SHP77 treated with DMSO at 0.1 percent for 48 hours (cell line): ENCODE data around the gene TEPSIN.
A peak's percentile ranks its signal among the peaks of the same experiment; 100 is the strongest.
"Not testable (repeated sequence)": the region's sequence is repeated elsewhere in the genome, so short reads cannot be mapped to it uniquely, and the experiment has no call there.

Source experiments
- DNase-seq: peaks from one replicate; lab custom pipeline; 2025; lab: John Stamatoyannopoulos, UW

The TEPSIN gene

DNA sequence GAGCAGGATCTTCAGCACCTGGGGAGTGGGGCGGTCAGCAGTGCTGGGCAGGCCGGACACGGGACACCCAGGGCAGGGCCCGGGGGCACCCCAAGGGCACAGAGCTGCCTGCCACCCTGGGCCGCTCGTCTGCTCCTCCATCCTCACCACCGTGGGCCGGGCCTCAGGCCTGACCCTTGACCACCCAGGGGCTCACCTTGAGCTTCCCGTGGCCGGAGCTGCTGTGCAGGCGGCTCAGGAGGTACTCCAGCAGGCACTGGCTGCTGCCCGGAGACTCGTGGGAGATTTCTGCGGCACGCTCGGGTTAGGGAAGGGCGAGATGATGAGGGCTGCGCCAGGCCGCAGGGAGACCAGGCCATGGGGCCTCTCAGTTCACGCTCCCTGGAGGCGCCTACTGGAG, 2.1 kb downstream of the TEPSIN start:
- no peak for DNase-seq

DNA sequence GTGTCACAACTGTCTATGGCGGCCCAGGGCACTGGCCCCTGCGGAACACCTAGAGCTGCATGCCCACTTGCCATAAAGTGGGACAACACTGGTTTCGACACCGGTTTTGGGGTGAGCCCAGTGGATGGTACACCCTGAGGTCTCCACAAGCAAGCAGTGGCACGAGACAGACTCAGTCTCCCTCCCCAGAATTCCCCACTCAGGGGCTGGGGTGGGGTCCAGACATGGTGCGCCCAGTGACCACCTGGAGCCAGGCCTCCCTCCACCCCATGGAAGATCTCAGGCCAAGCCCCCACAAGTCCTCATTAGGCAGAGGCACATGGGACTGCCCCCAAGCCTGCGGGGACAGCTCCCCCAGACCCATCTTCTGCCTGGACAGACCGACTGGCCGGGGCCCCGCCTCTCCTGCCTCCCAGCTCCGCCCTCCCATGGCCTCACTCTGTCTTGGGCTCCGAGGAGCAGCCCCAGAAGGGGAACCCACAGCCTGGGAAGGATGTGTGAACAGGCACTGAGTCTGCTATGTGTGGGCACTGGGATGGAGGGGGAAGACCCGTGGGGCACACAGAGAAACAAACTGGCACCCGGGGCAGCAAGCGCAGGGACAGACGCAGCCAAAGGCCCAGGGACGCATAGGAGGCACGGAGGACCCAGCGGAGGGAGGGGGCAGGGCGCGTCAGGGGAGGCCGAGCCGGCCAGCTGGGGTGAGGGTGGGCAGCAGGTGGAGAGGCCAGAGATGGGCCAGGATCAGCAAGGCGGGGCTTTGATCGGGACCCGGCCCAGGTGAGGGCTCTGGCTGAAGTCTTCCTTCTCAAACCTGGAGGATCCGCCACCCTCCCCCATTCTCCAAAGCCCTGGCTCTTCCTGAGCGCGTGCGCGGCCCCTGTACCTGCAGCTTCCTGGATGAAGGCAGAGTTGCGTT, 2.8 kb downstream of the TEPSIN start:
- DNase-seq: no peak

DNA sequence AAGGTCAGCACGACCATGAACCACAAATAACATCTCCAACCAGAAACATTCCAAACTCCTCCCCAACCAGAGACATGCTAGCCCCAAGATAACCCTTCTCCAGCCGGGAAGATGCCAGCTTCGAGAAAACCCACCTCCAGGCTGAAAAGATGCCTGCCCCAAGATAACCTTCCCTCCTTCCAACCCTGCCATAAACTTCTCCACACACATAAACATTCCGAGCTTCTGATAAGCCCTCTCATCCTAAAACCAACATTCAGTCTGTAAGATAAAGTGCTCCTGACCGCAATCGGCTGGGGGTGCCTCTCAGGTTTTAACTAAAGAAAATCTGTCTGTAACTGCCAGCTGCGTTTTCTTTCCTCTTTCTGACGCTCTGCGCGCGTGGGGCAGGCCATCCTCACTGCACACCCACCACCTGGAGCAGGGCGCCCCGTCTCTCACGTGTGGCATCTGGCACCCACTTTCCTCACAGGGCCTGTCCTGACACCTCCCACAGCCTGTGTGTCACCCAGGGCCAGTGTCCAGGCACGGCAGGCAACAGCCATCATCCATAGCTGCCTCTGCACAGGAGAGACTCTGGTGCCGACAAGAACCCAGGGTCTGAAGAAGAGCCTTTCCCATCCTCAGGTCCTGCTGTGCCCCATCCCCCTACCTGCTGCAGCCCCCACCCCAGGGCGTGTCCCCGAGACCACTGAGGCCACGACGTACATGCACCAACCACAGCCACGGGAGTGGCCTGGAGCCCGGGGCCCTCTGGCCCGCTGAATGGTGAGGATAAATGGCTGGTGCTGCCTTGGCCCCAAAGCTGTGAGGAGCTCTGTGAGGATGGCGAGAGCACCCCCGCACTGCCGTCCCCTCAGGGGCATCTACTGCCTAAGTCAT, 3.7 kb downstream of the TEPSIN start:
- no peak for DNase-seq

- no peak for DNase-seq
Measured at GRCh38 chr17:81234506-81234855, 4.4 kb downstream of the TEPSIN start.

- DNase-seq: no peak
Measured at GRCh38 chr17:81233811-81234505, 4.9 kb downstream of the TEPSIN start.

- no peak for DNase-seq
Measured at GRCh38 chr17:81233316-81233715, 5.5 kb downstream of the TEPSIN start.

DNA sequence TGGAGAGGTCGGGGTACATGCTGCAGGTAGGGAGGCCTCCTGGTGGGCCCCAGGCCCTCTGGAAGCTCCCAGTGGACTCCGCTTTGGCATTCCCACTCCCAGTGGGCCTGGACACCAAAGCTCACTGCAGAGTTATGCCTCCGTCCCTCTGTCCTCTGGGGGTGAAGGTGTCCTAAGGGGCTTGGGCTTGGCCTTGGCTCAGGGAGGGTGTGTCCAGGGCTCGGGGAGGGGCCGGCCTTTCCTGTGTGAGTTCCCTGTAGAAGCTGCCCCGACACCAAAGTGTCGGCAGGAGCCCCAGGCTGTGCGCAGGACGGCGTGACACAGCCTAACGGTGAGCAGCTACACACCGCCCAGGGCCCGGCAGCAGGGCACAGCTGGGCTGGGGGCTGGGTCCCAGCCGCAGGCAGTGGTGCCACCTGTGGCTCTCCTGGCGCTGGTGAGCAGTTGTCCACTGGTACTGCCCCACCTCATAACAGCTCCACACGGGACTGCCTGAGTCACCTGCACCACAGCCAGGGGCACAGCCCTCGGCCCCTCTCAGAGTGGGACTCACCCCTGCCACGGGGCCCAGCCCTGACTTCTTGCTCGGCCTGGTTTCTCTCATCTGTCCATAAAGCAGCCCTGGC, 6.1 kb downstream of the TEPSIN start:
- no peak for DNase-seq

DNA sequence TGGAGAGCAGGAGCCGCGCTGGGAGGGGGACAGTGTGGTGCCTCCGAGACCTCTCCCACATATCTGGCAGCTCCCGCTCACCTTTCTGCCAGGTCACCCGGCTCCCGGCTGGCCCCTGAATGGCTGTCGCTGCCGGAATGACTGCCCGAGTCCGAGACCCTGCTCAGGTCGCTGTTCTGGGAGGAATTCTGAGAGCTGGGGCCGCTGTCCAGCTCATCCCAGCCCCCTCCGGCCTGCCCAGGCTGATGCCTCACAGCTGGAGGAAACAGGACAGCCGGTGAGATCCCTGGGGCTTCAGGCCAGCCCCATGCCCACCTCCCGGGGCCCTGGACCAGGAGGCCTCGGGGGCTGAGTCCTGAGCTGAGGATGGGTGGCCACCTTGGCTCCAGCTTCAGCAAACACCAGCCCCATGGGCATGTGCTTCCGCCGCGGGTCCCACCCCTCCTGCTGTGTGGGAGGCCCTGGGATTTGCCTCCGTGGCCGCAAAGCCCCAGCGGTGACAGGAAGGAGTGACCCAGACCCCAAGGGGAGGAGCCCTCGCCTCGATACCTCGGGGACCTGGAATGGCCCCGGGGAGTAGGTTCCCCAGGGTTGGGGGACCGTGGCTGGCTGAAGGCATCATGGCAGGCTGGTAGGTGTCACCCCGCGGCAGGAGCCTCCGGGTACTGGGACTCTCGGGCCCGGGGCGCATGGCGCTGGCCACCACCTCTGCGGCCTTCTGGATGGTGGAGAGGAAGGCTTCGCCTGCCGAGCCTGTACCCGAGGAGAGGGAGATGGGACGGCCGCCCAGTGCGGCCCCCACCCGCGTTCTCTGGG, 6.9 kb downstream of the TEPSIN start:
- no peak for DNase-seq

GRCh38 chr17:81231121-81231645, 7.7 kb downstream of the TEPSIN start:
- DNase-seq: no peak

DNA sequence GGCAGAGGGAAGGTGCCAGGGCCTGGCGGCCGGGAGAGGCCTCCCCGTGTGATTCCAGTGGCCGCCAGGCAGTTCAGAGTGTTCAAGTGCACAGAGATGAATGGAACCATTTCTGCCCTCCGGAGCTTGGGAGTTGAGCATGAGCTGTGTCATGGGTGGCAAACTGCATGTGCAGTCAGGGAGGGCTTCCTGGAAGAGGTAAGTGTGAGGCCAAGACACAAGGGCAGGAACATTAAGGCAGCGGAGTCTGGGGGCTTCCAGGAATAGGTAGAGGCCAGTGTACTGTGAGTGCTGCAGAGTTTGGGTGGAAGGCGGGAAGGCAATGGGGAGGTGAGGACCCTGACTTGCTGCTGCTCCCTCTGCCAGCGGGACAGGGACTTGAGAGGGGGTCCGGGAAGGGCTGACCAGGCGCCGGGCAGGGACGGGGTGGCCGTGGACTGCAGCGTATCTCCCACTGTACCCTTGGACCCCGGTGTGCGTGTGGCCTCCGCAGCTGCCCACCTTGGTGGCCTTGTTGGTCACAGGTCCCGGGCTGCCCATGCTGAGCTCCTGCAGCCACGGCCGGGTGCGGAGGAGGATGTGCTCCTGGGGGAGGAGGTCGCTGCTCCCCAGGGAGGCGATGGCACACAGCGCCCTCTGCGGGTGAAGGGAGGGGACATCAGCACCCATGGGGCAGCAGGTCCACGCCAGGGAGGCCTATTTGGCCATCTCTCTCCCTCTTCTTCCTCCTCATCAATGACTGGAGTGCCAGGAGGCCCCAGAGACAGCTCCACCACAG, 8.6 kb downstream of the TEPSIN start:
- DNase-seq: no peak

DNA sequence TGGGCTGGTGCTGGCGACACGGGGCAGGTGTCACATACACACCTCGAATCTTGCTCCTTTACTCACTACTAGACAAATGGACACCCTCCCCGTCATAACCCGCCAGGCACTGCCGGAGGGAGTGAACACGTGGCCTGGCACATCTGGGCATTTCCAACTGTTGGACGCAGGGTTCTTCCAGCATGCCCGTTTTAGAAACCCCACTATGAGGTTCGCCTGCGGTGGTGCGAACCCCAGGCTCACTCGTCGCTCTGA, 9.3 kb downstream of the TEPSIN start:
- DNase-seq: no peak

DNA sequence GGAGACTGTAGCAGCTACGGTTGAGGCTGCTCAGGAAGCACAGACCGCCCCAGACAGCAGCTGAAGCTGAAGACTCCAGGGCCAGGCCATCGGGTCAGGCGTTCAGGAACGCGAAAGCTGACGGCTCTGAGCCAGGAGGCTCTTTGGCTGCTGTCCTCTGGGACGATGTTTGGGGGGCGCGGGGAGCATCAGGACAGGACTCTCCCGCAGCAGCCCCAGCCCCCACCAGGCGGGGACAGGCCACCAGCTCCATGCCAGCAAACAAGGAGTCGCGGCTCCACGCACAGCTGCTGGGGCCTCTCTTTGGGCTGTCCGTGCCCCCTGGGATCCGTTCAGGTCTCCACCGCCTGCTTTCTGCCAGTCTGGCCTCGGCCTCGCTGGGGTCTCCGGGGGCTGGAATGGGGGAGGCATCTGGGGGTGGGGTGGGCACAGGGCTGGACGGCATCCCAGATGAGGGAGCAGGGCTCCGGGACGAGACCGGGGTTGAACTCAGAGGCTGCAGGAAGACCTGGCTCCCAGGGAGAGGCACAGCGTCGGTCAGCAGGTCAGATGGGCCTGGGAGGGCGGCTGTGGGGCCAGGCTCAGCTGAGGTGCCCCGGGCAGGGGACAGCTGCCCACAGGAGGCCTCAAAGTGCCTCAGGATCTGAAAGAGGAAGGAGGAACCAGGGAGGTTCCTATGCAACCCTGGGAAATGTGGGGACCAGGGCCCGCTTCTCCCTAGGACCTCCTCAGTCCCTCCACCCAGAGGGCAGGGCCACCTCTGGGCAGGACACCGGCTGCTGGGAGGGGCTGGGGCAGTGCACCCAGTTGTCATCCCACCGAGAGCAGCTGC, 9.8 kb downstream of the TEPSIN start:
- no peak for DNase-seq

DNA sequence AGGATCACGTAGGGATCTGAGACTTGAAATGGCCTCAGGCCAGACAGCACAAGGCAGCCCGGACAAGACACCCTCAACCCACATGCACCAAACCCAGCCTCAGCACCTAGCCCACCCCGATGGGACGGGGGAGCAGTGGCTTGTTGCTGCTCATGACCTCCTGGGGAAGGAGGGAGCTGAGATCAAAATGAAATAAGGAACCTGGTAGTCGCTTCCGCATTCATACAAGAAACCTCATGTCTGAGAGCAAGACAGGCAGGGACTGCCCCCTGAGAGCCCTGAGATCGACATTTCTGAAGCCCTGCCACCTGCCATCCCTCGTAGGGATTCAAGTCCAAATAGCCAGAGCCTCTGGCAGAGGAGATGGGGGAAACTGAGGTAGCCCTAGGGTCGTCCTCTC, 10.4 kb downstream of the TEPSIN start:
- DNase-seq: no peak

DNA sequence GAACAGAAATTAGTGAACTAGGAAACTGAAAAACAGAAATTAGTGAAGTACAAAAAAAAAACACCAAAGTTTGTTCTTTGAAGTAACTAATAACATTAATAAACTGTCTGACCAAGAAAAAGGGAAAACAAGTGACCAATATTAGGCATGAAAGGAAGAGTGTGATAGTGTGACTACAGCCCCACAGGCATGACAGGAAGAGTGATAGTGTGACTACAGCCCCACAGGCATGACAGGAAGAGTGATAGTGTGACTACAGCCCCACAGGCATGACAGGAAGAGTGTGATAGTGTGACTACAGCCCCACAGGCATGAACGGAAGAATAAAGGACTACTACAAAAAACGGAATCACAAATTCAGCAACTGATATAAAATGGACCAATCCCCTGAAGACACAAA, 11.2 kb downstream of the TEPSIN start:
- not testable (repeated sequence) for DNase-seq

- peak; percentile 50 for DNase-seq
Measured at GRCh38 chr17:81223762-81224130, 15.1 kb downstream of the TEPSIN start.

DNA sequence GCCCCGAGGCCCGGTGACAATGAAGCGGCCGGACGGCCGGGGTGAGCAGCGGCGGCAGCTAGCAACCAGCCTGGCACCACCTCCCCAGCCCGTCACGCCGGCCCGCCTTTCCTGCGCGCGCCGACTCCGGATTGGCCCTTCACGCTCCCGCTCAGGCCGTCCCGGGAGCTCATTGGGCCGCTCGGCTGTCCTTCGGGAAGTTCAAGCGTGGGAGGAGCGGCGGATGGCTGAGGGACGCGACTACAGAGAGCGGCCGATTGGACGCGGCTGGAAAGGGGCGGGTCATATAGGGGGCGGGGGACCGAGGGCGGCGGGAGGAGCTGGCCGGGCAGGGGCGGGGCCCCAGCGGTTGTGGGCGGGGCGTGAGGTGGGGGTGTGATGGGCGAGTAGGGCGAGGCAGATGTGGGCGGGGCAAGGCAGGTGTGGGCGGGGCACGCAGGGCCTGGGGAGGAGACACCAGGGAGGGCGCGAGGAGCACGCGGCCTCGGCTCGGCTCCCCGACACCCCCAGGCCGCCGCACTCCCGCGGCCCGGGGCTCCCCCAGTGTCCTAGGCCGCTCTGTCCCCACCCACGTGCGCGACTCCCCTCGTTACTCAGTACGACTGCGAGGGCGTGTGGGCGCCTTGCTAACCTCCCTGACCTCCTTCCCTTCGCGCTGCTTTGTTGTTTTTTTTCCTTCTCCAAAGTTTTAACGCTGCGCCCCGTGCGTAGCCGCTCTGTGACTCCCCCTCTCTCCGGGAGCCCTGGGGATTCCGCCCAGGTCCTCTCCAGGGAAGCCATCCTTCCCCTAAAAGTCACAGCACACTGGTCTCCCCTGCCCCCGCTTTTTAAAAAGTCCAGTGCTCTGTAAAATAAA, 15.7 kb downstream of the TEPSIN start, which contains the start of gene CEP131:
CEP131 (minus strand) TSS at position 60 of the 856 bp plus-strand sequence. CDS start 2,909 bp downstream, outside the sequence.
- peak; percentile 96 for DNase-seq

GRCh38 chr17:81222620-81222905, 16.3 kb downstream of the TEPSIN start:
- DNase-seq: no peak

DNA sequence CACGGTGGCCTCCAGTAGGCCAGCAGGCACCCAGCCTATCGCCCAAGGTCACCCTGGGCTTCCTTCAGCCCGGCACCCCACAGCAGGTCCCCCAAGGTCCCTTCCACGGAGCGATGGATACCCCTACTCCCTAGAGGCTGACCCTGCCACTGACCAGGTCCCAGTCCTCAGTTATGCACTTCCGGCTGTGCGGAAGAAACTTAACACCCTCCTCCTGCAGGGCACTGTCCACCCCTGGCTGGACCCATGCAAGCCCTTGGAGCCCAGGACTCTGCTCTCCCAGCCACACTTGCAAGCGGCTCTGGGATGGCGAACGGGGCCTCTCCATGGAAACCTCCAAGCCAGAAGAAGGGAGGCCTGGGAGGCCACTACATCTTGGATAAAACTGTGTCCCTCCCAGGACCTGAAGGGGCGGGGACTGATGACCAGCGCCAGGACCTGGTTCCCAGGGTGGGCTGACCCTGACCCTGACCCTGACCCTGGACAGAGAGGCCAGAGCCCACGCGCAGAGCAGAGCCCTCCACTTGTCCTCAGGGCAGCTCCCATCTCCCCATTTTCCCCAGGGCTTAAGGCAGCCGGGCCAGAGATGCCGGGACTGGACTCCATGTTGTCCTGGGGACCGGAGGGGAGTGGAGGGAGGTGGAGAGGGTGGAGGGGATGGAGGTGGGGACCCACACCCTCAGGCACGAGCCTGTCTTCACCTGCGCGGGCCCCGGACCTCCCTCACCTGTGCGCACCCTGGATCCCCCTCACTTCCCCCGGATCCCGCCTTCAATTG, 16.8 kb downstream of the TEPSIN start:
- DNase-seq: no peak
